ENCODE measurements around the gene LENEP. TPM values are rescaled to one million over a fixed set of nuclear protein-coding genes. Genes with fewer than 3 reads are reported as not detected.

LENEP gene
- total RNA-seq, 1 donor from 2014 or later, result not detected

DNA sequence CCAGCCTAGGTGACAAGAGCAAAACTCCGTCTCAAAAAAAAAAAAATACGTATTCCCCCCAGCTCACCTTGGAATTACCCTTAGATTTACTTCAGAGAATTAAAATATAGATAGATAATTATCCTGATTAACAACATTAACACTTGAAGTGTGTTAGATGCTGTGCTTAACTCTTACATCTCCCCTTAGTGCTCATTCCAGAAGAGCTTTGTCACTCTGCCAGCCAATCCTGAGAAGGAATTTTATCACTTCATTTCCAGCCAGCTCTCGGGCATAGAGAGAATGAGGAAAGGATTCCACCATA is 21.2 kb upstream of the LENEP start:
- no peak overlapping the region for H3K4me3 Mint-ChIP-seq
- Histone ChIP-seq H3K4me2 (peak overlapping the region; percentile 70), H3F3A (ENCODE audit: low read depth) (peaks cover 44% of the 10 kb centered on the region), H3K4me1 (peaks cover 46% of the 10 kb centered on the region), H4K20me1 (ENCODE audit: low read depth) (peaks cover 28% of the 10 kb centered on the region), H3K27me3 (no peaks in the 10 kb centered on the region), H3K79me2 (ENCODE audit: low read depth) (peaks cover 66% of the 10 kb centered on the region), H3K36me3 (no peaks in the 10 kb centered on the region), H3K27ac (peak overlapping the region; percentile 88), H2AFZ (replicated peaks) (no peak overlapping the region), H3K9ac (no peak overlapping the region), H3K9me3 (ENCODE audit: low read depth) (no peaks in the 10 kb centered on the region), H3K4me3 (peak overlapping the region; percentile 64)
- H3K36me3 Mint-ChIP-seq, result peaks cover 6% of the 10 kb centered on the region
- peak overlapping the region; percentile 92 for H3K27ac Mint-ChIP-seq
- no peak for DNase-seq (ENCODE audit: low spot score)
- peaks cover 3% of the 10 kb centered on the region for H3K27me3 Mint-ChIP-seq (ENCODE audit: insufficient read depth, low read depth)
- no peaks in the 10 kb centered on the region for H3K9me3 Mint-ChIP-seq
- peaks cover 40% of the 10 kb centered on the region for H3K4me1 Mint-ChIP-seq
- TF ChIP-seq EZH2 (IDR thresholded peaks at IDR 0.05) (no peak), EZH2phosphoT487 (IDR thresholded peaks at IDR 0.05) (no peak)
- TF ChIP-seq, protein P1, sequence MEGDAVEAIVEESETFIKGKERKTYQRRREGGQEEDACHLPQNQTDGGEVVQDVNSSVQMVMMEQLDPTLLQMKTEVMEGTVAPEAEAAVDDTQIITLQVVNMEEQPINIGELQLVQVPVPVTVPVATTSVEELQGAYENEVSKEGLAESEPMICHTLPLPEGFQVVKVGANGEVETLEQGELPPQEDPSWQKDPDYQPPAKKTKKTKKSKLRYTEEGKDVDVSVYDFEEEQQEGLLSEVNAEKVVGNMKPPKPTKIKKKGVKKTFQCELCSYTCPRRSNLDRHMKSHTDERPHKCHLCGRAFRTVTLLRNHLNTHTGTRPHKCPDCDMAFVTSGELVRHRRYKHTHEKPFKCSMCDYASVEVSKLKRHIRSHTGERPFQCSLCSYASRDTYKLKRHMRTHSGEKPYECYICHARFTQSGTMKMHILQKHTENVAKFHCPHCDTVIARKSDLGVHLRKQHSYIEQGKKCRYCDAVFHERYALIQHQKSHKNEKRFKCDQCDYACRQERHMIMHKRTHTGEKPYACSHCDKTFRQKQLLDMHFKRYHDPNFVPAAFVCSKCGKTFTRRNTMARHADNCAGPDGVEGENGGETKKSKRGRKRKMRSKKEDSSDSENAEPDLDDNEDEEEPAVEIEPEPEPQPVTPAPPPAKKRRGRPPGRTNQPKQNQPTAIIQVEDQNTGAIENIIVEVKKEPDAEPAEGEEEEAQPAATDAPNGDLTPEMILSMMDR (IDR thresholded peaks at IDR 0.05), result no peak

DNA sequence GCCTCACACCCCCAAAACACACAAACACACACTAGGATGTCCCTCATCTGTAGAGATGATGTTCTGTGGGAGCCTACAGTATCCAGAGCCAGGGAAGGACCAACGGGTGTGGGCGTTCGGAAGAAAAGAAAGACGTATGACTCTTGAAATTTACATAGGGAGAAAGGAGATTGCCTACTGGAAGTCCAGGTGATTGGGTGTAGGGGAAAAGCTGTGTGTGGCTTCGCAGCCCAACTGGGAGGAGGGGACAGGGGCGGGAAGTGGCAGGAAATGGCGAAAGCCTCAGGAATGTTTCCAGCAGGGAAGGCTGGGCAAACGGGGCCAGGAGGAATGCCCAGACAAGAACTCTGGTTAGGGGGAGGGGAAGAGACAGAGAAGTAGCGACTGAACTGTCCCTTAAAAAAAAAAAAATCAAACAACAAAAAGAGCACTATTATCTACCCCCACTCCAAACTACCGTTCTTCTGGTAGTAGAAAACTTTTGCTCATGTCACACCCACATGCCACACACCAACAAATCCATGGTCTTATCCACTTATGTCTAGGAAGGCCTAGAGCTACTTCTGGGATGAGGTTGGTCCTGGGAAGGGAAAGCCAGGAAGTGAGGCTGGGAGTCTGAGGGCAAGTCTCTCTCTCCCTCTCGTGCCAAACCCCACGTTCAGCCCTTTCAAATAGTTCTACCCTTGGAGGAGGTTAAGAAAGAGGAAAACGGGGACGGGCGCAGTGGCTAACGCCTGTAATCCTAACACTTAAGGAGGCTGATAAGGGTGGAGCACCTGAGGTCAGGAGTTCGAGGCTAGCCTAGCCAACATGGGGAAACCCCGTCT is 20.7 kb upstream of the LENEP start:
- peak; percentile 94 for DNase-seq (ENCODE audit: low spot score)

DNA sequence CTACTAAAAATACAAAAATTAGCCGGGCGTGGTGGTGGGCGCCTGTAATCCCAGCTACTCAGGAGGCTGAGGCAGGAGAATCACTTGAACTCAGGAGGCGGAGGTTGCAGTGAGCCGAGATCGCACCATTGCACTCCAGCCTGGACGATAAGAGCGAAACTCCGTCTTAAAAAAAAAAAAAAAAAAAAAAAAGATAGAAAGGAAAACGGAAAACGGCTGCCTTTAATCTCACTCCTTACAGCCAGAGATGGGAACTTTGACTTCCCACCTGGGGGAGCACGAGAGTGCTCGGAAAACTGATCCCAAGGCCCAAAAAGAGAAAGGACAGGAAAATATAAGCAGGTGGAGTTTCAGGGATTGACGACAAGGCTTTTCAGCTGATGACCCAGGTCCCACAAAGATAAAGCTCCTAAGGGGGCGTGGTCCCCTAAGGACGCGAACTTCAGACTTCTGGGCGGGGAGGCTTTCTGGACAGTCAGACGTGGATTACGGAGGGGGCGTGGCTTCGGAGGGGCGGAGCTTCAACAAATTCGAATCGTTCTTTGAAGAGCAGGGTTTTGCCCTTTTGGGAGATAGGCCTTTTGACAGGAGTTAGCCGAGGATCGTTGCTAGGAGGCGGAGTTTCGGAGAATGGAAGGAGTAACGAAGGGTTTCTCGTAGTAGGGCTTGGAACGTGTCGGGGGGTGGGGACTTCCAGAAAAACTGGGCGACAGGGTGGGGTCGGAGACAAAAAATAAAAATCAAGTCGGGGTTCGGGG is 19.9 kb upstream of the LENEP start:
- peaks cover 3% of the 10 kb centered on the region for H3K27me3 Mint-ChIP-seq (ENCODE audit: insufficient read depth, low read depth)
- Histone ChIP-seq H3K27me3 (no peaks in the 10 kb centered on the region), H3K4me1 (peaks cover 46% of the 10 kb centered on the region), H3F3A (ENCODE audit: low read depth) (peaks cover 49% of the 10 kb centered on the region), H3K4me2 (peak overlapping the region; percentile 70), H2AFZ (replicated peaks) (peak overlapping the region; percentile 88), H4K20me1 (ENCODE audit: low read depth) (peaks cover 37% of the 10 kb centered on the region), H3K36me3 (peaks cover 9% of the 10 kb centered on the region), H3K9ac (no peak overlapping the region), H3K9me3 (ENCODE audit: low read depth) (no peaks in the 10 kb centered on the region), H3K4me3 (peak overlapping the region; percentile 64), H3K79me2 (ENCODE audit: low read depth) (peaks cover 71% of the 10 kb centered on the region), H3K27ac (peak overlapping the region; percentile 88)
- no peak overlapping the region for H3K27ac Mint-ChIP-seq
- TF ChIP-seq, protein P1 (IDR thresholded peaks at IDR 0.05), result peak; percentile 14
- no peak for TF ChIP-seq EZH2 (IDR thresholded peaks at IDR 0.05)
- peak; percentile 97 for DNase-seq (ENCODE audit: low spot score)
- peaks cover 38% of the 10 kb centered on the region for H3K4me1 Mint-ChIP-seq
- no peak overlapping the region for H3K4me3 Mint-ChIP-seq
- no peaks in the 10 kb centered on the region for H3K9me3 Mint-ChIP-seq
- peaks cover 3% of the 10 kb centered on the region for H3K36me3 Mint-ChIP-seq

More for the DNA sequence above, 20.7 kb upstream of the LENEP start:
- Histone ChIP-seq H3K4me1 (peaks cover 46% of the 10 kb centered on the region), H3K9me3 (ENCODE audit: low read depth) (no peaks in the 10 kb centered on the region), H4K20me1 (ENCODE audit: low read depth) (peaks cover 33% of the 10 kb centered on the region), H3K79me2 (ENCODE audit: low read depth) (peaks cover 67% of the 10 kb centered on the region), H2AFZ (replicated peaks) (no peak overlapping the region), H3K9ac (no peak overlapping the region), H3K36me3 (peaks cover 2% of the 10 kb centered on the region), H3K27me3 (no peaks in the 10 kb centered on the region), H3K4me3 (peak overlapping the region; percentile 64), H3K4me2 (peak overlapping the region; percentile 70), H3F3A (ENCODE audit: low read depth) (peaks cover 44% of the 10 kb centered on the region), H3K27ac (peak overlapping the region; percentile 88)
- Mint-ChIP-seq H3K4me3 (no peak overlapping the region), H3K27ac (peak overlapping the region; percentile 92), H3K4me1 (peaks cover 44% of the 10 kb centered on the region), H3K36me3 (peaks cover 6% of the 10 kb centered on the region), H3K27me3 (ENCODE audit: insufficient read depth, low read depth) (peaks cover 3% of the 10 kb centered on the region), H3K9me3 (no peaks in the 10 kb centered on the region)
- TF ChIP-seq, protein P1 (IDR thresholded peaks at IDR 0.05), result no peak
- TF ChIP-seq EZH2phosphoT487 (IDR thresholded peaks at IDR 0.05) (no peak), EZH2 (IDR thresholded peaks at IDR 0.05) (no peak)

Measured in neural progenitor cell (in vitro differentiated cells).